Measurements from ENCODE around the gene TBCB. TPM values are rescaled to one million over a fixed set of nuclear protein-coding genes. Genes with fewer than 3 reads are reported as not detected.
A peak's percentile ranks its signal among the peaks of the same experiment; 100 is the strongest.
"Not testable (repeated sequence)": the region's sequence is repeated elsewhere in the genome, so short reads cannot be mapped to it uniquely, and the experiment has no call there.

The TBCB gene
- total RNA-seq: 100 to 1,000 TPM; 111 to 117 TPM

GRCh38 chr19:36115453-36116343 lies at the start of gene TBCB:
Gene TBCB (plus strand): TSS chr19:36115468. CDS start chr19:36115561, 93 bp downstream.
- peaks cover 38% of the 10 kb centered on the region for H3K36me3 Mint-ChIP-seq (ENCODE audit: low read depth)
- peak; percentile 55 for ATAC-seq

GRCh38 chr19:36067681-36068080 lies 47.6 kb upstream of the TBCB start:
- Mint-ChIP-seq H3K36me3 (ENCODE audit: low read depth) (peaks cover 33% of the 10 kb centered on the region), H3K4me1 (no peaks in the 10 kb centered on the region), H3K4me3 (no peak overlapping the region), H3K27ac (no peak overlapping the region), H3K27me3 (no peaks in the 10 kb centered on the region), H3K9me3 (ENCODE audit: low read depth) (no peaks in the 10 kb centered on the region)
- no peak for ATAC-seq
- DNase-seq: no peak
- ChIA-PET CTCF (no interaction called here), POLR2A (no interaction called here)
- intact Hi-C loops (cut with DNase I, micrococcal nuclease): no loop called here

More at GRCh38 chr19:36115453-36116343, at the start of gene TBCB:
- H3K9me3 Mint-ChIP-seq (ENCODE audit: low read depth): no peaks in the 10 kb centered on the region
- H3K27me3 Mint-ChIP-seq: no peaks in the 10 kb centered on the region
- ChIA-PET CTCF (interaction anchor here (0.8 to 1.2 kb wide), 4 partner anchors 12 to 62 kb away, joined by 3 to 8 read pairs (median 4); partner anchors contain the start of gene THAP8), POLR2A (interaction anchor here (0.7 to 1.3 kb wide), 7 partner anchors 8 to 102 kb away, joined by 3 to 12 read pairs (median 5); partner anchors contain the start of genes ALKBH6, CAPNS1, THAP8 and ZNF146)
- peak within 1 kb of the TSS; percentile 93 for H3K27ac Mint-ChIP-seq
- peak; percentile 96 for DNase-seq
- peak within 1 kb of the TSS; percentile 98 for H3K4me3 Mint-ChIP-seq
- H3K4me1 Mint-ChIP-seq: peaks cover 31% of the 10 kb centered on the region
- intact Hi-C loops (cut with DNase I, micrococcal nuclease): loop anchor here (1.0 to 10.0 kb wide), 22 partner anchors 12 to 1102 kb away; partner anchors contain the start of genes ALKBH6 (in 2 of the 2), THAP8 (in 2 of the 2), WDR62 (in 2 of the 2) and ARHGAP33 (in 1 of the 2)

- H3K4me3 Mint-ChIP-seq; CTCF ChIA-PET; intact Hi-C loops (cut with DNase I, micrococcal nuclease); DNase-seq; H3K27ac Mint-ChIP-seq; H3K9me3 Mint-ChIP-seq (ENCODE audit: low read depth); ATAC-seq; H3K27me3 Mint-ChIP-seq; POLR2A ChIA-PET; H3K4me1 Mint-ChIP-seq: not testable (repeated sequence)
- H3K36me3 Mint-ChIP-seq (ENCODE audit: low read depth): peaks cover 39% of the 10 kb centered on the region
Observed at GRCh38 chr19:36068810-36069499, 46.3 kb upstream of the TBCB start.

- POLR2A ChIA-PET: no interaction called here
- H3K4me1 Mint-ChIP-seq: no peaks in the 10 kb centered on the region
- H3K9me3 Mint-ChIP-seq (ENCODE audit: low read depth): no peaks in the 10 kb centered on the region
- H3K27ac Mint-ChIP-seq: no peak overlapping the region
- peaks cover 44% of the 10 kb centered on the region for H3K36me3 Mint-ChIP-seq (ENCODE audit: low read depth)
- no peaks in the 10 kb centered on the region for H3K27me3 Mint-ChIP-seq
- intact Hi-C loops (cut with DNase I, micrococcal nuclease): no loop called here
- no peak for DNase-seq
- no peak for ATAC-seq
- H3K4me3 Mint-ChIP-seq: no peak overlapping the region
- CTCF ChIA-PET: no interaction called here
Observed at GRCh38 chr19:36072081-36072480, 43.2 kb upstream of the TBCB start.

- Mint-ChIP-seq H3K4me1 (no peaks in the 10 kb centered on the region), H3K36me3 (ENCODE audit: low read depth) (peaks cover 37% of the 10 kb centered on the region), H3K27ac (no peak overlapping the region), H3K9me3 (ENCODE audit: low read depth) (no peaks in the 10 kb centered on the region), H3K27me3 (no peaks in the 10 kb centered on the region), H3K4me3 (no peak overlapping the region)
- DNase-seq (no peak), ATAC-seq (no peak)
- intact Hi-C loops (cut with DNase I, micrococcal nuclease): no loop called here
- CTCF ChIA-PET: no interaction called here
- POLR2A ChIA-PET: no interaction called here
Observed at GRCh38 chr19:36073121-36073876, 42.0 kb upstream of the TBCB start.

- Mint-ChIP-seq H3K27me3 (no peaks in the 10 kb centered on the region), H3K36me3 (ENCODE audit: low read depth) (peaks cover 31% of the 10 kb centered on the region), H3K4me3 (no peak overlapping the region), H3K27ac (no peak overlapping the region), H3K4me1 (no peaks in the 10 kb centered on the region), H3K9me3 (ENCODE audit: low read depth) (no peaks in the 10 kb centered on the region)
- intact Hi-C loops (cut with DNase I, micrococcal nuclease): no loop called here
- ChIA-PET POLR2A (no interaction called here), CTCF (interaction anchor here (0.7 kb wide), 1 partner anchor 51 kb away, joined by 4 read pairs; no protein-coding TSS in a partner anchor)
- DNase-seq (no peak), ATAC-seq (no peak)
Observed at GRCh38 chr19:36079389-36079945, 35.8 kb upstream of the TBCB start.

GRCh38 chr19:36081385-36081784 lies 33.9 kb upstream of the TBCB start:
- Mint-ChIP-seq H3K4me1 (no peaks in the 10 kb centered on the region), H3K36me3 (ENCODE audit: low read depth) (peaks cover 35% of the 10 kb centered on the region), H3K4me3 (no peak overlapping the region), H3K27ac (no peak overlapping the region), H3K9me3 (ENCODE audit: low read depth) (no peaks in the 10 kb centered on the region), H3K27me3 (no peaks in the 10 kb centered on the region)
- ChIA-PET POLR2A (no interaction called here), CTCF (interaction anchor here (1.0 kb wide), 1 partner anchor 26 kb away, joined by 3 read pairs; the partner anchor contains the start of gene WDR62)
- intact Hi-C loops (cut with DNase I, micrococcal nuclease): no loop called here
- DNase-seq (no peak), ATAC-seq (no peak)

- H3K27ac Mint-ChIP-seq: no peak overlapping the region
- no peaks in the 10 kb centered on the region for H3K27me3 Mint-ChIP-seq
- DNase-seq (no peak), ATAC-seq (no peak)
- intact Hi-C loops (cut with DNase I, micrococcal nuclease): no loop called here
- CTCF ChIA-PET: interaction anchor here (1.0 to 1.2 kb wide), 2 partner anchors 23 to 27 kb away, joined by 3 to 5 read pairs; partner anchors contain the start of gene WDR62
- H3K36me3 Mint-ChIP-seq (ENCODE audit: low read depth): peaks cover 37% of the 10 kb centered on the region
- H3K9me3 Mint-ChIP-seq (ENCODE audit: low read depth): no peaks in the 10 kb centered on the region
- no peaks in the 10 kb centered on the region for H3K4me1 Mint-ChIP-seq
- POLR2A ChIA-PET: no interaction called here
- no peak overlapping the region for H3K4me3 Mint-ChIP-seq
Observed at GRCh38 chr19:36081894-36082293, 33.4 kb upstream of the TBCB start.

- no peaks in the 10 kb centered on the region for H3K27me3 Mint-ChIP-seq
- intact Hi-C loops (cut with DNase I, micrococcal nuclease): no loop called here
Observed at GRCh38 chr19:36082916-36083315, 32.4 kb upstream of the TBCB start.

GRCh38 chr19:36084231-36085009 lies 30.8 kb upstream of the TBCB start:
- Mint-ChIP-seq H3K36me3 (ENCODE audit: low read depth) (peaks cover 38% of the 10 kb centered on the region), H3K27ac (no peak overlapping the region)

More at GRCh38 chr19:36082916-36083315, 32.4 kb upstream of the TBCB start:
- ChIA-PET CTCF (interaction anchor here (0.8 to 1.2 kb wide), 3 partner anchors 23 to 128 kb away, joined by 3 to 5 read pairs (median 3); no protein-coding TSS in a partner anchor), POLR2A (no interaction called here)
- Mint-ChIP-seq H3K36me3 (ENCODE audit: low read depth) (peaks cover 36% of the 10 kb centered on the region), H3K27ac (no peak overlapping the region), H3K4me1 (no peaks in the 10 kb centered on the region), H3K4me3 (no peak overlapping the region), H3K9me3 (ENCODE audit: low read depth) (no peaks in the 10 kb centered on the region)
- ATAC-seq (no peak), DNase-seq (no peak)

More at GRCh38 chr19:36084231-36085009, 30.8 kb upstream of the TBCB start:
- no peaks in the 10 kb centered on the region for H3K27me3 Mint-ChIP-seq
- H3K4me1 Mint-ChIP-seq: no peaks in the 10 kb centered on the region
- DNase-seq: no peak
- CTCF ChIA-PET: no interaction called here
- intact Hi-C loops (cut with DNase I, micrococcal nuclease): no loop called here
- POLR2A ChIA-PET: interaction anchor here (0.8 kb wide), 1 partner anchor 1964 kb away, joined by 3 read pairs; no protein-coding TSS in a partner anchor
- no peaks in the 10 kb centered on the region for H3K9me3 Mint-ChIP-seq (ENCODE audit: low read depth)
- no peak overlapping the region for H3K4me3 Mint-ChIP-seq
- no peak for ATAC-seq

Data from activated CD4-positive, alpha-beta T cell treated with anti-CD3 and anti-CD28 coated beads for 36 hours (primary cell).